K562 (cell line): ENCODE results near the gene OR2AT4. TPM values are rescaled to one million over a fixed set of nuclear protein-coding genes. Genes with fewer than 3 reads are reported as not detected.

Experiments
- FOXJ2 ChIP-seq: fragments of 200-800 bp; sonication (Bioruptor generic); IDR thresholded peaks from 2 replicates; pipeline ENCODE4 v1.6.1; 2016; ENCODE audit warnings: missing genetic modification characterization, missing compliant biosample characterization
- L3MBTL2 ChIP-seq: fragments of 450-650 bp; IDR thresholded peaks from 2 replicates; pipeline ENCODE4 v1.6.1; 2016; ENCODE audit warnings: mild to moderate bottlenecking, moderate library complexity
- NCOA1 ChIP-seq: fragments of 450-650 bp; IDR thresholded peaks from 2 replicates; pipeline ENCODE4 v1.6.1; 2016; ENCODE audit warnings: low read depth
- ZC3H4 ChIP-seq: sonication (generic); formaldehyde crosslinking; IDR thresholded peaks from 2 replicates; pipeline ENCODE4 v1.9.0; 2021; ENCODE audit warnings: missing genetic modification reagents, borderline replicate concordance
- polyA plus RNA-seq, 8 experiments: library from polyadenylated mRNA; depleted of rRNA in 4 of 8; stranded (reverse) in 5 of 8; unstranded in 3 of 8; fragments of >200 nt; fragmentation: Nextera tagmentation in 2 of 8; fragmentation: Illumina TruSeq in 1 of 8; extraction: Ambion mirVana in 2 of 8; extraction: Trizol in 1 of 8; gene quantifications; 2 replicates each; pipeline versions ENCODE4 v1.2.1 to v1.2.3, GENCODE V29; 2011 to 2014; ENCODE audit warnings: inconsistent platforms in 1 of 8, missing spikeins in 1 of 8
- total RNA-seq, 7 experiments: library from RNA; depleted of rRNA in 6 of 7; stranded (reverse); fragments of >200 nt in 6 of 7; fragmentation: Illumina TruSeq in 2 of 7; extraction: Trizol in 2 of 7; gene quantifications; 2 replicates each; pipeline versions ENCODE4 v1.2.1 to v1.2.3, GENCODE V29; 2011 to 2021; ENCODE audit warnings: low replicate concordance in 1 of 7
- TF ChIP-seq, protein P1 (sequence below): fragments of 150-350 bp; conservative IDR thresholded peaks from 2 replicates; pipeline ENCODE4 v1.6.1; 2014; ENCODE audit warnings: low read length
- TF ChIP-seq, protein P2 (sequence below): sonication (generic); formaldehyde crosslinking; IDR thresholded peaks from 2 replicates; pipeline ENCODE4 v1.4.0; 2020; ENCODE audit warnings: mild to moderate bottlenecking, missing genetic modification reagents

OR2AT4 gene
- total and polyA plus RNA-seq, 9 of the 15 experiments (the other 6 are each of a cell fraction or from before 2014, with no cell fraction given), result 0.86 to 3.1 (median 2.0) TPM

DNA sequence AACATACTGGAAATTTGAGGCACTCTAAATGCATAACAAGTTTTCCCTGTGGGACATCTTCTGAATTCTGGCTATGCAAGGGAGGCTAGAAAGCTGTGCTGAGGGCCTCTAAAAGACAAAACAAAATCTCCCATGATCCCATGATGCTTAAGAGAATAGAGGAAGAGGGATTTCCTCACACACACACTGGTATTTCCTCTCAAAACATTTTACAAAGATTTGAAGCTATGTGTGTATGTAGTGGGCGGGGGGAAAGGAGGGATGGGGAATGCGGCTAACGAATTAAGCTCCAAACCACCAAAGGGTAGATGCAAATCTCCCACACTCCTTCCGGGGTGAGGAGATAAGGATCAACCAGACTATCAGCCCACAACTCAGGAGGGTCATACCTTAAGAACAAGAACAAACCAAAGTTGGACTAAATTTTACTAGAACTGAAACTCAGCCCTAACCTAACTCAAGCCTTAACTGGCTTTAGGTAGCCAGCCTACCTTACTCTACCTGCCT is 6.0 kb downstream of the OR2AT4 start (continued):
- TF ChIP-seq, protein P1, sequence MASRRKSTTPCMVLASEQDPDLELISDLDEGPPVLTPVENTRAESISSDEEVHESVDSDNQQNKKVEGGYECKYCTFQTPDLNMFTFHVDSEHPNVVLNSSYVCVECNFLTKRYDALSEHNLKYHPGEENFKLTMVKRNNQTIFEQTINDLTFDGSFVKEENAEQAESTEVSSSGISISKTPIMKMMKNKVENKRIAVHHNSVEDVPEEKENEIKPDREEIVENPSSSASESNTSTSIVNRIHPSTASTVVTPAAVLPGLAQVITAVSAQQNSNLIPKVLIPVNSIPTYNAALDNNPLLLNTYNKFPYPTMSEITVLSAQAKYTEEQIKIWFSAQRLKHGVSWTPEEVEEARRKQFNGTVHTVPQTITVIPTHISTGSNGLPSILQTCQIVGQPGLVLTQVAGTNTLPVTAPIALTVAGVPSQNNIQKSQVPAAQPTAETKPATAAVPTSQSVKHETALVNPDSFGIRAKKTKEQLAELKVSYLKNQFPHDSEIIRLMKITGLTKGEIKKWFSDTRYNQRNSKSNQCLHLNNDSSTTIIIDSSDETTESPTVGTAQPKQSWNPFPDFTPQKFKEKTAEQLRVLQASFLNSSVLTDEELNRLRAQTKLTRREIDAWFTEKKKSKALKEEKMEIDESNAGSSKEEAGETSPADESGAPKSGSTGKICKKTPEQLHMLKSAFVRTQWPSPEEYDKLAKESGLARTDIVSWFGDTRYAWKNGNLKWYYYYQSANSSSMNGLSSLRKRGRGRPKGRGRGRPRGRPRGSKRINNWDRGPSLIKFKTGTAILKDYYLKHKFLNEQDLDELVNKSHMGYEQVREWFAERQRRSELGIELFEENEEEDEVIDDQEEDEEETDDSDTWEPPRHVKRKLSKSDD, result no peak
- TF ChIP-seq ZC3H4 (CRISPR knock-in tag) (no peak), FOXJ2 (no peak), L3MBTL2 (no peak), NCOA1 (no peak)
- TF ChIP-seq, protein P2, sequence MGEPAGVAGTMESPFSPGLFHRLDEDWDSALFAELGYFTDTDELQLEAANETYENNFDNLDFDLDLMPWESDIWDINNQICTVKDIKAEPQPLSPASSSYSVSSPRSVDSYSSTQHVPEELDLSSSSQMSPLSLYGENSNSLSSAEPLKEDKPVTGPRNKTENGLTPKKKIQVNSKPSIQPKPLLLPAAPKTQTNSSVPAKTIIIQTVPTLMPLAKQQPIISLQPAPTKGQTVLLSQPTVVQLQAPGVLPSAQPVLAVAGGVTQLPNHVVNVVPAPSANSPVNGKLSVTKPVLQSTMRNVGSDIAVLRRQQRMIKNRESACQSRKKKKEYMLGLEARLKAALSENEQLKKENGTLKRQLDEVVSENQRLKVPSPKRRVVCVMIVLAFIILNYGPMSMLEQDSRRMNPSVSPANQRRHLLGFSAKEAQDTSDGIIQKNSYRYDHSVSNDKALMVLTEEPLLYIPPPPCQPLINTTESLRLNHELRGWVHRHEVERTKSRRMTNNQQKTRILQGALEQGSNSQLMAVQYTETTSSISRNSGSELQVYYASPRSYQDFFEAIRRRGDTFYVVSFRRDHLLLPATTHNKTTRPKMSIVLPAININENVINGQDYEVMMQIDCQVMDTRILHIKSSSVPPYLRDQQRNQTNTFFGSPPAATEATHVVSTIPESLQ (CRISPR knock-in tag), result no peak
- TF ChIP-seq, all 486 proteins: peak for 0
